DMS 273 treated with DMSO at 0.1 percent for 48 hours (cell line): Measurements from ENCODE around the gene CDH18.

Experiments used
- DNase-seq: peaks from one replicate; lab custom pipeline; 2025; lab: John Stamatoyannopoulos, UW

The CDH18 gene

GRCh38 chr5:19584131-19584530 is 403.9 kb downstream of the CDH18 start:
- no peak for DNase-seq

DNA sequence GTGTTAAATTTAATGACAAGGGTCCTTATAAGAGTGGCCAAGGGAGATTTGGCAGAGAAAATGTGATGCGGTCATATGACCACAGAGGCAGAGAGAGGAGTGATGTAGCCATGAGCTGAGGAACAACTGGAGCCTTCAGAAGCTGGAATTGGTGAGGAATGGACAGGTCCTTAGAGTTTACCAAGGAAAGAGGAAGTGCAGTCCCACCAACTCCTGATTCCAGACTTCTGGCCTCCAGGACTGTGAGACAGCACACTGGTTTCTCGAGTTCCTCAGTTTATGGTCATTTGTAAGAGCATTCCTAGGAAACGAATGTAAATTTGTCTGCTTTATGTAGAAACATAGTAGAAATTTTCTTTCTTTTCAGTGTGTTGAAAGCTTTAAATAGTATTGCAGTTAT is 410.1 kb downstream of the CDH18 start:
- no peak for DNase-seq

- DNase-seq = no peak
Observed at GRCh38 chr5:19568004-19568403, 420.0 kb downstream of the CDH18 start.

DNA sequence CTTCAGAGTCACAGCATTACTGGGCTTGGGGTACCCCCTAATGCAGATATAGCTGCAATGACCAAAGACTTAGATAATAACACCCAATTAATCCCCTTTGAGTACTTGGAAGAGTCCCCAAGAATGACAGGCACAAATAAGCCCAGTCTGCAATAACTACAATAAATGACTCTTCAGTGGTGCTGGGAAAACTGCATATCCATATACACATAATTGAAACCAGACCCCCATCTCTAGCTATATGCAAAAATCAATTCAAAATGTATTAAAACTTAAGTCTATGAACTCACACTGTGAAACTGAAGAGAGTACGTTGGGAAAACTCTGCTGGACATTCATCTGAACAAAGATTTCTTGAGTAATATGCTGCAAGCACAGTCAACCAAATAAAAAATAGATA is 422.5 kb downstream of the CDH18 start:
- no peak for DNase-seq

DNA sequence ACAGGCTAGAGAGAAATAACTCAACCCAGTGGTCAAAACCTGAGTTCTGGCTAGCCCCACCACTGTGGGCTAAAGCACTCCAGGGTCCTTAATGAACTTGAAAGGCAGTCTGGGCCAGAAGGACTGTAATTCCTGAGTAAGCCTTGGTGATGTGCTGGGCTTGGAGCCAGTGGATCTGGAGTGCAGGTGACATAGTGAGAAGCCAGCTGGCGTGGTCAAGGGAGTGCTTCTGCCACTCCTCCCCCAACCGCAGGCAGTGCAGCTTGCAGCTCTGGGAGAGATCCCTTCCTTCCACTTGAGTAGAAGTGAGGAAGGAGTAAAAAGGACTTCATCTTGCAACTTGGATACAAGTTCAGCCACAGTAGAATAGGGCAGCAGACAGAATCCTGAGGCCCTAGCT is 424.0 kb downstream of the CDH18 start:
- peak; percentile 74 for DNase-seq

DNA sequence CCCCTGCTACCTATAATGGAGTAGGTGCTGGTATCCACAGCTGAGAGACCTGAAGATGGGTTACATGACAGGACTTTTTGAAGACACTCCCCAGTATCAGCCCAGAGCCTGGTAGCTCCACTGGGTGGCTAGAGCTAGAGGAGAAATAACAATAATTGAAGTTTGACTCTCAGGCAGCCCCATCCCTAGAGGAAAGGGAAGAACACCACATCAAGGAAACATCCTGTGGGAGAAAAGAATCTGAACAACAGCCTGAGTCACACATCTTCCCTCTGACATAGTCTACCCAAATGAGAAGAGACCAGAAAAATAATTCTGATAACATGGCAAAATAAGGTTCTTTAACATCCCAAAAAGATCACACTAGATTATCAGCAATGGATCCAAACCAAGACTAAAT is 432.1 kb downstream of the CDH18 start:
- DNase-seq = no peak

DNA sequence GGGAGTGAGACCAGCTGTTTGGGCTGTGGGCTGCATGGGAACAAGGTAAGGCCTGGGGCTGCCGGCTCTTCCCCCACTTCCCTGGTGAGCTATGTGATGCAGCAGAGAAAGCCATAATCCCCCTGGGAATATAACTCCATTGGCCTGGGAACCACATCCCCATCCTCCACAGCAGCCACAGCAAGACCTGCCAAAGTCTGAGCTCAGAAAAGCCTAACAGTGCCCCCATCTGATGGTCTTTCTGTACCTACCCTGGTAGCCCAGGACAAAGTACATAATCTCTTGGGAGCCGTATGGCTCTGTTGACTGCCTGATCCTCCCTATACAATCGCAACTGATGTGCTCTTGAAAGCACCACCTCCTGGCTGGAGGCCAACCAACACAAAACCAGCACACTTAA is 432.6 kb downstream of the CDH18 start:
- no peak for DNase-seq

- no peak for DNase-seq
Observed at GRCh38 chr5:19554524-19554923, 433.5 kb downstream of the CDH18 start.

DNA sequence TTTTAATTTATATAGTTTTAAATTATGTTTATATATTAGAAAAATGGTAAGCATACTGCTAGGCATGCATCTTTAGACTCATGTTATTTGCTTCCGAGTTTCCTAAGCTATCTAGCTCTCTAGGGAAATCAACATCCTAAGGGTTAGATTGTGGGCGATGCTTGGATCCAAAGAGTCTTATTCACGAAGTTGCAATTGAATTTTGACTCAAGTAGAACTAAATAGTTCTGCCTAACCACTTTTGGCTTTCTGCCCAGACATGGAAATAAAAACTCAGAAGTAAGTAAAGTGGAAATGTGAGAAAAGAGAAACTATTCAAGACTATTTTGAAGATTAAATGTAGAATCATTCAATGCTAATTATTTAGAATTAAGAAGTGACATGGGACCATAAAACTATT is 440.4 kb downstream of the CDH18 start:
- DNase-seq = no peak

GRCh38 chr5:19546521-19546920 is 441.5 kb downstream of the CDH18 start:
- DNase-seq = no peak

- DNase-seq = no peak
Observed at GRCh38 chr5:19538607-19539006, 449.4 kb downstream of the CDH18 start.

- no peak for DNase-seq
Observed at GRCh38 chr5:19536387-19536786, 451.6 kb downstream of the CDH18 start.

DNA sequence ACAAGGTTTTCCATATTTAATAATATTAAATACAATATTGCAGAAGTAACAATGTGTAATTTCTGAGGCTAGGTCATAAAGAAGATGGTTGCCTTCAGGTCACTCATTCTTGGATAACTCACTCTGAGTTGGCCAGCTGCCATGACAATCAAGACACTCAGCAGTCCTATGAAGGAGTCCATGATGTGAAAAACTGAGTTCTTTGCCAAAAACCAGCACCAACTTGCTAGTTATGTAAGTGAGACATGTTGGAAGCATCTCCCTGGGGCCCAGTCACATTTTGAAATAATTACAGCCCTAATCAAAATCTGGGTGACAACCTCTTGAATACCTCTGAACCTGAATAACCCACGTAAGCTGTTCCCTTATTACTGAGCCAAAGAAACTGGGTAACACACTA is 453.2 kb downstream of the CDH18 start:
- no peak for DNase-seq

GRCh38 chr5:19532936-19533335 is 455.1 kb downstream of the CDH18 start:
- no peak for DNase-seq

DNA sequence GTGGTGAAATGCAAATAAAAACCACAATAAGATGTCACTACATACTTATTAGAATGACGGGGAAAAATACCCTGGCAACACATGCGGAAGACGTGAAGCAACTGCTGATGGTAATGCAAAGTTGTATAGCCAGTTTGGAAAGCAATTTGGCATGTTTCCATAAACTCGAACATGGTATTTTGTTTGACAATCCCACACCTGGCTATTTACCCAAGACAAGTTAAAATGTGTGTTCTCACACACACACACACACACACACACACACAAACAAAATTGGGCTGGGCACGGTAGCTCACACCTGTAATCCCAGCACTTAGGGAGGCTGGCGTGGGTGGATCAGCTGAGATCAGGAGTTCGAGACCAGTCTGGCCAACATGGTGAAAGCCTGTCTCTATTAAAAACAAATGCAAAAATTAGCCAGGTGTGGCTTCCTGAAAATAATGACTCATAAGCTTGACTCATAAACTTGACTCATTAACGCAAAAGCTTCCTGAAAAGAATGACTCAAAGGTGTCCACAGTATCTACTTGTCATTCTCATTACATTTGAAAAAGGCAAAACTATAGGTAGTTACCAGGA is 456.5 kb downstream of the CDH18 start:
- no peak for DNase-seq

- DNase-seq = no peak
Observed at GRCh38 chr5:19519448-19519847, 468.6 kb downstream of the CDH18 start.

- no peak for DNase-seq
Observed at GRCh38 chr5:19498852-19499251, 489.1 kb downstream of the CDH18 start.

DNA sequence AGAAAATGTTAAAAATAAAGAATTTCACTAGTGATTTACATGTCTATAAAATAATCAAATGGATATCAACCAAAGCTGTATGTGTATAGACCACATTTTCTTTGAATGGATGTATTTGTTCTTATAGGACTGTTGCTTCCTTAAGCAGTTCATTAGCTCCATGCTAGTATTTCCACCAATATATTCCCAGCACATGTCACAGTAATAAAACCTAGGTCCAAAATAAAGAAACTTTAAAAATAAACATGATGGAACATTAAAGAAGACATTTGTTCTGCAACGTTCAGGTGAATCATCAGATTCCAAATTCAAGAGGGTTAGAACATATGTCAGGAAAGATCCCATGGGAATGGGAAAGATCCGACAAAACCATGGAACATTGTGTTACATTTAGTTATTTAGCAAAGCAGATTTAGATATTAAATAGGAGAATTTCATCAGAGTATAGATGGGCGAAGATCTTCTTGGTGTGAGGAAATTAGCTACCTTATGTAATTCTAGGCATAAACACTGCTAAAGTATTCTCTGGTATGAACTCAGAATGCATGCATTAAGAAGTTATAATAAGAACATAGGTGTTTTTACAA is 490.7 kb downstream of the CDH18 start:
- no peak for DNase-seq

- DNase-seq = no peak
Observed at GRCh38 chr5:19496056-19496455, 491.9 kb downstream of the CDH18 start.

GRCh38 chr5:19492861-19493260 is 495.1 kb downstream of the CDH18 start:
- DNase-seq = no peak

- DNase-seq = peak; percentile 83
Observed at GRCh38 chr5:19488786-19489185, 499.2 kb downstream of the CDH18 start.

GRCh38 chr5:19487480-19487879 is 500.5 kb downstream of the CDH18 start:
- no peak for DNase-seq

DNA sequence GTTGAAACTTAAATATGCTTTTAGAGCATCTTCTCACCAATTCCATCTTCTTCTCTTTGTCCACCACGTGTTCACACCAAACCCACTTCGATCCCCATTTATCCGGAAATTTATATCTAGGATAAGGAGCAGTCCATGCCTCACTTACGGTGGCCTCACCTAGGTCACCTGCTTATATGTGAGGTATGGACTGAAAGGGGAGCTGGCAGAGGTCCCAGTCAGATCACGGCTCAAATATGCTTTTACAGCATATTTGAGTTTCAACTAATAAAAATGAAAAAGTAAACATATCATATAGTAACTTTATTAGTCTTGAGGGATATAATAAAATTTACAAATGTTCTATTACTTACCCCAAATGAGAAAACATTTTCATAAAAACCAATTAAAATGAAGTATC is 508.4 kb downstream of the CDH18 start:
- no peak for DNase-seq

GRCh38 chr5:19462019-19462418 is 526.0 kb downstream of the CDH18 start:
- no peak for DNase-seq
